ENCODE measurements around the gene MAFB.

MAFB gene

GRCh38 chr20:40720826-40721225 lies 31.8 kb upstream of the MAFB start:
- TF ChIP-seq CTCF (IDR thresholded peaks at IDR 0.05) = no peak
- TF ChIP-seq ZFX (IDR thresholded peaks at IDR 0.05; ENCODE audit: borderline replicate concordance) = no peak
- H3K27ac ChIP-seq = no peak overlapping the region

GRCh38 chr20:40720099-40720498 lies 31.1 kb upstream of the MAFB start:
- no peak for TF ChIP-seq CTCF (IDR thresholded peaks at IDR 0.05)
- TF ChIP-seq ZFX (IDR thresholded peaks at IDR 0.05; ENCODE audit: borderline replicate concordance) = no peak
- no peak overlapping the region for H3K27ac ChIP-seq

GRCh38 chr20:40718982-40719729 lies 30.1 kb upstream of the MAFB start:
- TF ChIP-seq CTCF (IDR thresholded peaks at IDR 0.05) (no peak), ZFX (IDR thresholded peaks at IDR 0.05; ENCODE audit: borderline replicate concordance) (no peak)
- H3K27ac ChIP-seq = no peak overlapping the region

- TF ChIP-seq ZFX (IDR thresholded peaks at IDR 0.05; ENCODE audit: borderline replicate concordance) = no peak
- TF ChIP-seq CTCF (IDR thresholded peaks at IDR 0.05) = no peak
- H3K27ac ChIP-seq = no peak overlapping the region
These were observed 29.4 kb upstream of the MAFB start for GRCh38 chr20:40718214-40718977.

- no peak for TF ChIP-seq ZFX (IDR thresholded peaks at IDR 0.05; ENCODE audit: borderline replicate concordance)
- TF ChIP-seq CTCF (IDR thresholded peaks at IDR 0.05) = no peak
- H3K27ac ChIP-seq = no peak overlapping the region
These were observed 28.4 kb upstream of the MAFB start for GRCh38 chr20:40717343-40717865.

- TF ChIP-seq ZFX (IDR thresholded peaks at IDR 0.05; ENCODE audit: borderline replicate concordance) (no peak), CTCF (IDR thresholded peaks at IDR 0.05) (no peak)
These were observed 26.5 kb upstream of the MAFB start for GRCh38 chr20:40715491-40715890.

GRCh38 chr20:40714916-40715315 lies 25.9 kb upstream of the MAFB start:
- H3K27ac ChIP-seq = no peak overlapping the region
- TF ChIP-seq CTCF (IDR thresholded peaks at IDR 0.05) (no peak), ZFX (IDR thresholded peaks at IDR 0.05; ENCODE audit: borderline replicate concordance) (no peak)

More at GRCh38 chr20:40715491-40715890, 26.5 kb upstream of the MAFB start:
- H3K27ac ChIP-seq = no peak overlapping the region
